HepG2 (cell line): Measurements from ENCODE around the gene BABAM2. TPM values are rescaled to one million over a fixed set of nuclear protein-coding genes. Genes with fewer than 3 reads are reported as not detected.
A peak's percentile ranks its signal among the peaks of the same experiment; 100 is the strongest.

Source experiments
- ATF7-NPFF ChIP-seq: sonication (generic); formaldehyde crosslinking; IDR thresholded peaks from 2 replicates; pipeline ENCODE4 v1.8.1; 2023; ENCODE audit warnings: mild to moderate bottlenecking, low read depth, missing genetic modification reagents, moderate library complexity
- BRCA1 ChIP-seq: sonication (generic); formaldehyde crosslinking; IDR thresholded peaks from 2 replicates; pipeline ENCODE4 v1.4.0; 2020; ENCODE audit warnings: missing genetic modification reagents
- ETV5 ChIP-seq: IDR thresholded peaks from 2 replicates; pipeline ENCODE4 v1.6.1; 2018; ENCODE audit warnings: missing biosample characterization, missing genetic modification reagents, inconsistent platforms, borderline replicate concordance
- FOXA3 ChIP-seq: IDR thresholded peaks from 2 replicates; pipeline ENCODE4 v1.6.1; 2016; ENCODE audit warnings: missing genetic modification reagents, missing compliant biosample characterization
- HOXD1 ChIP-seq: sonication (generic); formaldehyde crosslinking; IDR thresholded peaks from 2 replicates; pipeline ENCODE4 v1.5.0; 2020; ENCODE audit warnings: missing genetic modification reagents
- MED1 ChIP-seq: sonication (generic); formaldehyde crosslinking; IDR thresholded peaks from 2 replicates; pipeline ENCODE4 v1.4.0; 2020; ENCODE audit warnings: missing genetic modification reagents
- NFIC ChIP-seq: IDR thresholded peaks from 2 replicates; pipeline ENCODE4 v1.6.1; 2012; ENCODE audit warnings: mild to moderate bottlenecking, low read length, inconsistent platforms
- POLR2AphosphoS5 ChIP-seq: IDR thresholded peaks from 2 replicates; pipeline ENCODE4 v1.6.1; 2012; ENCODE audit warnings: low read depth, low read length
- TRIM24 ChIP-seq: sonication (generic); formaldehyde crosslinking; IDR thresholded peaks from 2 replicates; pipeline ENCODE4 v1.8.0; 2022; ENCODE audit warnings: mild to moderate bottlenecking, missing genetic modification reagents
- ZBTB3 ChIP-seq: sonication (generic); formaldehyde crosslinking; IDR thresholded peaks from 2 replicates; pipeline ENCODE4 v1.4.0; 2020; ENCODE audit warnings: low read depth, mild to moderate bottlenecking, moderate library complexity, missing genetic modification reagents, borderline replicate concordance
- ZBTB7A ChIP-seq: sonication (generic); formaldehyde crosslinking; IDR thresholded peaks from 2 replicates; pipeline ENCODE4 v1.8.0; 2022; ENCODE audit warnings: mild to moderate bottlenecking, missing genetic modification reagents
- ZFYVE20 ChIP-seq: sonication (generic); formaldehyde crosslinking; IDR thresholded peaks from 2 replicates; pipeline ENCODE4 v1.8.0; 2023; ENCODE audit warnings: low read depth, mild to moderate bottlenecking, moderate library complexity, missing genetic modification reagents, borderline replicate concordance
- ZNF761 ChIP-seq: sonication (generic); formaldehyde crosslinking; conservative IDR thresholded peaks from 2 replicates; pipeline ENCODE4 v1.4.0; 2020; ENCODE audit warnings: mild to moderate bottlenecking, missing genetic modification reagents
- ZNF878 ChIP-seq: sonication (generic); formaldehyde crosslinking; IDR thresholded peaks from 2 replicates; pipeline ENCODE4 v1.8.1; 2023; ENCODE audit warnings: mild to moderate bottlenecking, missing genetic modification reagents, moderate library complexity
- polyA plus RNA-seq, 8 experiments: library from polyadenylated mRNA; depleted of rRNA in 3 of 8; stranded (reverse) in 7 of 8; unstranded in 1 of 8; fragments of >200 nt; fragmentation: Illumina TruSeq in 4 of 8; extraction: Trizol in 4 of 8; gene quantifications; 2 replicates each; pipeline versions ENCODE4 v1.2.1 to v1.2.3, GENCODE V29; 2011 to 2016; ENCODE audit warnings: low read depth in 4 of 8, missing spikeins in 1 of 8, mixed read lengths in 1 of 8; ENCODE audit not compliant: insufficient read depth in 1 of 8
- total RNA-seq, 5 experiments: library from RNA; depleted of rRNA; stranded (reverse); fragments of >200 nt; fragmentation: Illumina TruSeq; extraction: Trizol; gene quantifications; 2 replicates each; pipeline ENCODE4 v1.2.3, GENCODE V29; 2016; ENCODE audit warnings: low read depth in 1 of 5
- TF ChIP-seq, protein P1 (sequence below): sonication (generic); formaldehyde crosslinking; conservative IDR thresholded peaks from 2 replicates; pipeline ENCODE4 v1.5.0; 2020; ENCODE audit warnings: missing genetic modification reagents
- TF ChIP-seq, protein P2 (sequence below): sonication (generic); formaldehyde crosslinking; IDR thresholded peaks from 2 replicates; pipeline ENCODE4 v1.4.0; 2020; ENCODE audit warnings: missing genetic modification reagents
- TF ChIP-seq, protein P3 (sequence below): sonication (generic); formaldehyde crosslinking; IDR thresholded peaks from 2 replicates; pipeline ENCODE4 v1.5.0; 2020; ENCODE audit warnings: mild to moderate bottlenecking, missing genetic modification reagents
- TF ChIP-seq, protein P4 (sequence below): sonication (generic); formaldehyde crosslinking; IDR thresholded peaks from 2 replicates; pipeline ENCODE4 v1.4.0; 2020; ENCODE audit warnings: missing genetic modification reagents

Gene BABAM2
- total and polyA plus RNA-seq, 2 of the 13 experiments (the other 11 are each of a cell fraction or from before 2014, with no cell fraction given), result 24.9 to 28.0 TPM

DNA sequence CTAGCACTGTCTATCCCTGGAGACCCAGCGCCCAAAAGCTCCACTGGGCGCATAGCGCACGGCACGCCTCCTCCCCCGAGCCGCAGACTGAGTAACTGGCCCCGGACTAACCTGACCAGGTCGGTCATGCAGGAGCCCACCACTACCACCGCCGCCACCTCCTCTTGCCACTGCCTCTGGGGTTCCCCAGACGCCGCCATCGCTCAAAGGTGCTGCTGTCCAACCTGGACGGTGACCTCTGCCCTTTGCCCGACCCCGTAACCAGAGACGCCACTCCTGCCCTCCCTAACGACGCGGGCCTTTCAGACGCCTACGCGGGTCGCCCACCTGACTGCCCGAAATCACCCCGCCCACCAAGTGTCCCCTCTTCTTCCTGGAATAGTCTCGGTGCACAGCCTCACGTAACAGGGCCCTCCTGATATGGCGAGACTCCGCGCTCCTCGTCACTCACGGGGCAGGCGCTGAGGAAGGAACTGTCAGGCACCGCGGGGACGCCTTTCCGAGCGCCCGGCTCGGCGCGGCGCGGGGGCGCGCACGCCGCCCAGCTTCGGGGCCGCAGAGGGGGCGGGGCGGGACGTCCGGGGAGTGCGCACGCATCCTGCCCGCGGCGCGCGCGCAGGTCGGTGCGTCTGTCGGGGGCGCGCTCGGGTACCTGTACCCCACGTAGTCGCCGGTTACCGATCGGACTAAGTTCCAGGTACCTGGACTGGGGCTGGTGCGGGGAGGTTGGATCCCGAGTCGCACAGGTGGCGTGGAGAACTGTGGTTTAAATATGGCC is at the start of gene BABAM2, which contains the start of gene RBKS (continued):
- TF ChIP-seq, protein P1, sequence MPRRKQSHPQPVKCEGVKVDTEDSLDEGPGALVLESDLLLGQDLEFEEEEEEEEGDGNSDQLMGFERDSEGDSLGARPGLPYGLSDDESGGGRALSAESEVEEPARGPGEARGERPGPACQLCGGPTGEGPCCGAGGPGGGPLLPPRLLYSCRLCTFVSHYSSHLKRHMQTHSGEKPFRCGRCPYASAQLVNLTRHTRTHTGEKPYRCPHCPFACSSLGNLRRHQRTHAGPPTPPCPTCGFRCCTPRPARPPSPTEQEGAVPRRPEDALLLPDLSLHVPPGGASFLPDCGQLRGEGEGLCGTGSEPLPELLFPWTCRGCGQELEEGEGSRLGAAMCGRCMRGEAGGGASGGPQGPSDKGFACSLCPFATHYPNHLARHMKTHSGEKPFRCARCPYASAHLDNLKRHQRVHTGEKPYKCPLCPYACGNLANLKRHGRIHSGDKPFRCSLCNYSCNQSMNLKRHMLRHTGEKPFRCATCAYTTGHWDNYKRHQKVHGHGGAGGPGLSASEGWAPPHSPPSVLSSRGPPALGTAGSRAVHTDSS (CRISPR knock-in tag), result no peak
- TF ChIP-seq BRCA1 (CRISPR knock-in tag) (peak; percentile 91), FOXA3 (CRISPR knock-in tag) (peak; percentile 76), ZBTB3 (CRISPR knock-in tag) (peak; percentile 30; the same call in 1 of the 2 replicates), ZNF761 (CRISPR knock-in tag) (peak; percentile 81), HOXD1 (CRISPR knock-in tag) (peak; percentile 46; the same call in 1 of the 2 replicates), NFIC (no peak), ZNF878 (peak; percentile 73; the same call in 1 of the 2 replicates), ZFYVE20 (CRISPR knock-in tag) (no peak; the same call in 1 of the 2 replicates), ETV5 (peak; percentile 63), TRIM24 (no peak), POLR2AphosphoS5 (peak; percentile 73), ZBTB7A (CRISPR knock-in tag) (peak; percentile 54; the same call in 1 of the 2 replicates), MED1 (peak; percentile 90), ATF7-NPFF (CRISPR knock-in tag) (peak; percentile 95)
- TF ChIP-seq, protein P2, sequence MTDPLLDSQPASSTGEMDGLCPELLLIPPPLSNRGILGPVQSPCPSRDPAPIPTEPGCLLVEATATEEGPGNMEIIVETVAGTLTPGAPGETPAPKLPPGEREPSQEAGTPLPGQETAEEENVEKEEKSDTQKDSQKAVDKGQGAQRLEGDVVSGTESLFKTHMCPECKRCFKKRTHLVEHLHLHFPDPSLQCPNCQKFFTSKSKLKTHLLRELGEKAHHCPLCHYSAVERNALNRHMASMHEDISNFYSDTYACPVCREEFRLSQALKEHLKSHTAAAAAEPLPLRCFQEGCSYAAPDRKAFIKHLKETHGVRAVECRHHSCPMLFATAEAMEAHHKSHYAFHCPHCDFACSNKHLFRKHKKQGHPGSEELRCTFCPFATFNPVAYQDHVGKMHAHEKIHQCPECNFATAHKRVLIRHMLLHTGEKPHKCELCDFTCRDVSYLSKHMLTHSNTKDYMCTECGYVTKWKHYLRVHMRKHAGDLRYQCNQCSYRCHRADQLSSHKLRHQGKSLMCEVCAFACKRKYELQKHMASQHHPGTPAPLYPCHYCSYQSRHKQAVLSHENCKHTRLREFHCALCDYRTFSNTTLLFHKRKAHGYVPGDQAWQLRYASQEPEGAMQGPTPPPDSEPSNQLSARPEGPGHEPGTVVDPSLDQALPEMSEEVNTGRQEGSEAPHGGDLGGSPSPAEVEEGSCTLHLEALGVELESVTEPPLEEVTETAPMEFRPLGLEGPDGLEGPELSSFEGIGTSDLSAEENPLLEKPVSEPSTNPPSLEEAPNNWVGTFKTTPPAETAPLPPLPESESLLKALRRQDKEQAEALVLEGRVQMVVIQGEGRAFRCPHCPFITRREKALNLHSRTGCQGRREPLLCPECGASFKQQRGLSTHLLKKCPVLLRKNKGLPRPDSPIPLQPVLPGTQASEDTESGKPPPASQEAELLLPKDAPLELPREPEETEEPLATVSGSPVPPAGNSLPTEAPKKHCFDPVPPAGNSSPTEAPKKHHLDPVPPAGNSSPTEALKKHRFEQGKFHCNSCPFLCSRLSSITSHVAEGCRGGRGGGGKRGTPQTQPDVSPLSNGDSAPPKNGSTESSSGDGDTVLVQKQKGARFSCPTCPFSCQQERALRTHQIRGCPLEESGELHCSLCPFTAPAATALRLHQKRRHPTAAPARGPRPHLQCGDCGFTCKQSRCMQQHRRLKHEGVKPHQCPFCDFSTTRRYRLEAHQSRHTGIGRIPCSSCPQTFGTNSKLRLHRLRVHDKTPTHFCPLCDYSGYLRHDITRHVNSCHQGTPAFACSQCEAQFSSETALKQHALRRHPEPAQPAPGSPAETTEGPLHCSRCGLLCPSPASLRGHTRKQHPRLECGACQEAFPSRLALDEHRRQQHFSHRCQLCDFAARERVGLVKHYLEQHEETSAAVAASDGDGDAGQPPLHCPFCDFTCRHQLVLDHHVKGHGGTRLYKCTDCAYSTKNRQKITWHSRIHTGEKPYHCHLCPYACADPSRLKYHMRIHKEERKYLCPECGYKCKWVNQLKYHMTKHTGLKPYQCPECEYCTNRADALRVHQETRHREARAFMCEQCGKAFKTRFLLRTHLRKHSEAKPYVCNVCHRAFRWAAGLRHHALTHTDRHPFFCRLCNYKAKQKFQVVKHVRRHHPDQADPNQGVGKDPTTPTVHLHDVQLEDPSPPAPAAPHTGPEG (CRISPR knock-in tag), result peak; percentile 93
- TF ChIP-seq, protein P3, sequence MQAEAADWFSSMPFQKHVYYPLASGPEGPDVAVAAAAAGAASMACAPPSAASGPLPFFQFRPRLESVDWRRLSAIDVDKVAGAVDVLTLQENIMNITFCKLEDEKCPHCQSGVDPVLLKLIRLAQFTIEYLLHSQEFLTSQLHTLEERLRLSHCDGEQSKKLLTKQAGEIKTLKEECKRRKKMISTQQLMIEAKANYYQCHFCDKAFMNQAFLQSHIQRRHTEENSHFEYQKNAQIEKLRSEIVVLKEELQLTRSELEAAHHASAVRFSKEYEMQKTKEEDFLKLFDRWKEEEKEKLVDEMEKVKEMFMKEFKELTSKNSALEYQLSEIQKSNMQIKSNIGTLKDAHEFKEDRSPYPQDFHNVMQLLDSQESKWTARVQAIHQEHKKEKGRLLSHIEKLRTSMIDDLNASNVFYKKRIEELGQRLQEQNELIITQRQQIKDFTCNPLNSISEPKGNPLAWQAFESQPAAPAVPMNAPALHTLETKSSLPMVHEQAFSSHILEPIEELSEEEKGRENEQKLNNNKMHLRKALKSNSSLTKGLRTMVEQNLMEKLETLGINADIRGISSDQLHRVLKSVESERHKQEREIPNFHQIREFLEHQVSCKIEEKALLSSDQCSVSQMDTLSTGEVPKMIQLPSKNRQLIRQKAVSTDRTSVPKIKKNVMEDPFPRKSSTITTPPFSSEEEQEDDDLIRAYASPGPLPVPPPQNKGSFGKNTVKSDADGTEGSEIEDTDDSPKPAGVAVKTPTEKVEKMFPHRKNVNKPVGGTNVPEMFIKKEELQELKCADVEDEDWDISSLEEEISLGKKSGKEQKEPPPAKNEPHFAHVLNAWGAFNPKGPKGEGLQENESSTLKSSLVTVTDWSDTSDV (CRISPR knock-in tag), result peak; percentile 87; the same call in 1 of the 2 replicates
- TF ChIP-seq, protein P4, sequence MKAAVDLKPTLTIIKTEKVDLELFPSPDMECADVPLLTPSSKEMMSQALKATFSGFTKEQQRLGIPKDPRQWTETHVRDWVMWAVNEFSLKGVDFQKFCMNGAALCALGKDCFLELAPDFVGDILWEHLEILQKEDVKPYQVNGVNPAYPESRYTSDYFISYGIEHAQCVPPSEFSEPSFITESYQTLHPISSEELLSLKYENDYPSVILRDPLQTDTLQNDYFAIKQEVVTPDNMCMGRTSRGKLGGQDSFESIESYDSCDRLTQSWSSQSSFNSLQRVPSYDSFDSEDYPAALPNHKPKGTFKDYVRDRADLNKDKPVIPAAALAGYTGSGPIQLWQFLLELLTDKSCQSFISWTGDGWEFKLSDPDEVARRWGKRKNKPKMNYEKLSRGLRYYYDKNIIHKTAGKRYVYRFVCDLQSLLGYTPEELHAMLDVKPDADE, result peak; percentile 54
